Body of pancreas (tissue), 4 donors: ENCODE results near the gene NIFK.

Experiments used
- CTCF ChIP-seq, 7 experiments: fragments of 450-650 bp in 4 of 7; fragments of 200-600 bp in 3 of 7; sonication (generic) in 3 of 7; IDR thresholded peaks; one replicate each; pipeline ENCODE4 v1.5.1; 2016 to 2019; ENCODE audit warnings: antibody characterized with exemption in 7 of 7
- POLR2A ChIP-seq, 3 donors: fragments of 450-650 bp; IDR thresholded peaks; one replicate each; pipeline ENCODE4 v1.6.1; 2016; ENCODE audit warnings: antibody characterized with exemption in 3 of 3, mild to moderate bottlenecking in 2 of 3

- TF ChIP-seq CTCF (IDR thresholded peaks at IDR 0.05) (no peak), POLR2A (IDR thresholded peaks at IDR 0.05) (no peak)
Observed at GRCh38 chr2:121690095-121690494, 46.6 kb downstream of the NIFK start.
